Gastroesophageal sphincter (tissue), 4 donors: ENCODE measurements around the gene SLC44A4. TPM values are rescaled to one million over a fixed set of nuclear protein-coding genes. Genes with fewer than 3 reads are reported as not detected.
A peak's percentile ranks its signal among the peaks of the same experiment; 100 is the strongest.
"Not testable (repeated sequence)": the region's sequence is repeated elsewhere in the genome, so short reads cannot be mapped to it uniquely, and the experiment has no call there.

ENCODE experiments used
- ATAC-seq: fragments of 150-250 bp; one replicate; pipeline ENCODE4 v1.9.1; 2016; ENCODE audit warnings: mild to moderate bottlenecking, moderate library complexity
- H3K27ac ChIP-seq, 4 donors: fragments of 200-600 bp; sonication (generic) in 3 of 4; 1 replicate in 3 of 4; 2 replicates in 1 of 4; pipeline ENCODE4 v1.5.1; 2016 to 2019
- H3K27me3 ChIP-seq: fragments of 200-600 bp; sonication (generic); one replicate; pipeline ENCODE4 v1.5.1; 2019
- H3K36me3 ChIP-seq, 2 donors: fragments of 200-600 bp; sonication (generic); one replicate each; pipeline ENCODE4 v1.5.1; 2019; ENCODE audit warnings: control low read depth in 1 of 2
- H3K4me1 ChIP-seq, 3 donors: fragments of 200-600 bp; sonication (generic); 1 replicate in 2 of 3; 2 replicates in 1 of 3; pipeline ENCODE4 v1.5.1; 2016 to 2019; ENCODE audit warnings: control low read depth in 2 of 3
- H3K4me3 ChIP-seq, 2 donors: fragments of 200-600 bp; sonication (generic); one replicate each; pipeline ENCODE4 v1.5.1; 2019; ENCODE audit warnings: mild to moderate bottlenecking in 1 of 2, moderate library complexity in 1 of 2
- H3K9me3 ChIP-seq, 3 donors: fragments of 200-600 bp; sonication (generic); one replicate each; pipeline ENCODE4 v1.5.1; 2017 to 2019; ENCODE audit warnings: control low read depth in 2 of 3
- EP300 ChIP-seq: sonication (generic); formaldehyde crosslinking; IDR thresholded peaks from one replicate; pipeline ENCODE4 v1.6.1; 2017; ENCODE audit warnings: antibody characterized with exemption, mild to moderate bottlenecking
- POLR2A ChIP-seq, 2 donors: fragments of 450-650 bp; IDR thresholded peaks; one replicate each; pipeline ENCODE4 v1.6.1; 2017; ENCODE audit warnings: antibody characterized with exemption in 2 of 2, mild to moderate bottlenecking in 2 of 2, moderate library complexity in 1 of 2
- POLR2AphosphoS5 ChIP-seq: sonication (generic); formaldehyde crosslinking; IDR thresholded peaks from one replicate; pipeline ENCODE4 v1.6.1; 2017; ENCODE audit warnings: antibody characterized with exemption
- WGBS, 2 donors: methylation state at CpG; one replicate each; pipeline ENCODE4 v1.1.5; 2018; ENCODE audit warnings: low coverage in 1 of 2; 5-methylcytosine and 5-hydroxymethylcytosine counted together
- total RNA-seq, 4 donors: library from RNA; depleted of rRNA; stranded (reverse); fragments of >200 nt; gene quantifications; one replicate each; pipeline ENCODE4 v1.1.0, GENCODE V29; 2016
- TF ChIP-seq, protein P1 (sequence below), 4 experiments: fragments of 200-600 bp in 2 of 4; fragments of 450-650 bp in 2 of 4; sonication (generic) in 1 of 4; IDR thresholded peaks; one replicate each; pipeline ENCODE4 v1.5.1; 2017 to 2019; ENCODE audit warnings: antibody characterized with exemption in 4 of 4, mild to moderate bottlenecking in 2 of 4, moderate library complexity in 2 of 4

The SLC44A4 gene
- total RNA-seq, 4 donors from 2014 or later: 1.1 to 4.5 TPM; not detected in 2

GRCh38 chr6:31865205-31866118, 13.3 kb downstream of the SLC44A4 start:
- Histone ChIP-seq H3K4me3 (no peak overlapping the region), H3K27me3 (peaks cover 2% of the 10 kb centered on the region), H3K9me3 (no peaks in the 10 kb centered on the region), H3K4me1 (peaks cover 0 to 33% (median 6%) of the 10 kb centered on the region in 3 donors), H3K27ac (no peak overlapping the region), H3K36me3 (peaks cover 0 to 9% of the 10 kb centered on the region in 2 donors)
- WGBS, 2 donors: 45 to 62% methylated on average over 4 to 7 of the region's 21 CpGs
- TF ChIP-seq, protein P1, sequence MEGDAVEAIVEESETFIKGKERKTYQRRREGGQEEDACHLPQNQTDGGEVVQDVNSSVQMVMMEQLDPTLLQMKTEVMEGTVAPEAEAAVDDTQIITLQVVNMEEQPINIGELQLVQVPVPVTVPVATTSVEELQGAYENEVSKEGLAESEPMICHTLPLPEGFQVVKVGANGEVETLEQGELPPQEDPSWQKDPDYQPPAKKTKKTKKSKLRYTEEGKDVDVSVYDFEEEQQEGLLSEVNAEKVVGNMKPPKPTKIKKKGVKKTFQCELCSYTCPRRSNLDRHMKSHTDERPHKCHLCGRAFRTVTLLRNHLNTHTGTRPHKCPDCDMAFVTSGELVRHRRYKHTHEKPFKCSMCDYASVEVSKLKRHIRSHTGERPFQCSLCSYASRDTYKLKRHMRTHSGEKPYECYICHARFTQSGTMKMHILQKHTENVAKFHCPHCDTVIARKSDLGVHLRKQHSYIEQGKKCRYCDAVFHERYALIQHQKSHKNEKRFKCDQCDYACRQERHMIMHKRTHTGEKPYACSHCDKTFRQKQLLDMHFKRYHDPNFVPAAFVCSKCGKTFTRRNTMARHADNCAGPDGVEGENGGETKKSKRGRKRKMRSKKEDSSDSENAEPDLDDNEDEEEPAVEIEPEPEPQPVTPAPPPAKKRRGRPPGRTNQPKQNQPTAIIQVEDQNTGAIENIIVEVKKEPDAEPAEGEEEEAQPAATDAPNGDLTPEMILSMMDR (IDR thresholded peaks at IDR 0.05): no peak
- TF ChIP-seq POLR2AphosphoS5: no peak
- no peak for TF ChIP-seq POLR2A (IDR thresholded peaks at IDR 0.05)
- no peak for TF ChIP-seq EP300
- ATAC-seq: no peak

- Histone ChIP-seq H3K27me3 (no peaks in the 10 kb centered on the region), H3K4me1 (peaks cover 0 to 33% (median 6%) of the 10 kb centered on the region in 3 donors), H3K27ac (no peak overlapping the region), H3K4me3 (no peak overlapping the region), H3K9me3 (no peaks in the 10 kb centered on the region), H3K36me3 (peaks cover 0 to 16% of the 10 kb centered on the region in 2 donors)
- no peak for TF ChIP-seq EP300
- ATAC-seq: no peak
- WGBS, 2 donors: 48 to 80% methylated on average over 2 of the region's 8 CpGs
Observed at GRCh38 chr6:31864818-31865204, 14.0 kb downstream of the SLC44A4 start.

DNA sequence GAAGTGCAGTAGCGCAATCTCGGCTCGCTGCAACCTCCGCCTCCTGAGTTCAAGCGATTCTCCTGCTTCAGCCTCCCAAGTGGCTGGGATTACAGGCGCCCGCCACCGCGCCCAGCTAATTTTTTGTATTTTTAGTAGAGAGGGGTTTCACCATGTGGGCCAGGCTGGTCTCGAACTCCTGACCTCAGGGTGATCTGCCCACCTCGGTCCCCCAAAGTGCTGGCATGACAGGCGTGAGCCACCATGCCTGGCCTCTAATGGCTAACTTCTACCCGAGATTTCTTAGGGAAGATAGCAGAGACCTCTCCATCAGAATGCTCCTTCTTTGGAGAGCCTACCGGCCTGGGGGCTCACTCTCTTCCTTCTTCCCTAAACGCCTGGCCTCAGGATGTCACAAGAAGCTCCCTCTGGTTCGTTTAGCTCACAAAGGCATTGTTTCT, 14.7 kb downstream of the SLC44A4 start:
- H3K27me3 ChIP-seq, H3K9me3 ChIP-seq, ATAC-seq: not testable (repeated sequence)
- H3K4me1 ChIP-seq: peaks cover 0 to 33% (median 6%) of the 10 kb centered on the region in 3 donors
- H3K27ac ChIP-seq: peak overlapping the region in 3 of 4 donors; percentile 91 to 92 (median 91)
- peaks cover 0 to 22% of the 10 kb centered on the region in 2 donors for H3K36me3 ChIP-seq
- peak overlapping the region; percentile 28 to 83 for H3K4me3 ChIP-seq
- 0 to 10% methylated on average over 8 to 9 of the region's 16 CpGs for WGBS, 2 donors

DNA sequence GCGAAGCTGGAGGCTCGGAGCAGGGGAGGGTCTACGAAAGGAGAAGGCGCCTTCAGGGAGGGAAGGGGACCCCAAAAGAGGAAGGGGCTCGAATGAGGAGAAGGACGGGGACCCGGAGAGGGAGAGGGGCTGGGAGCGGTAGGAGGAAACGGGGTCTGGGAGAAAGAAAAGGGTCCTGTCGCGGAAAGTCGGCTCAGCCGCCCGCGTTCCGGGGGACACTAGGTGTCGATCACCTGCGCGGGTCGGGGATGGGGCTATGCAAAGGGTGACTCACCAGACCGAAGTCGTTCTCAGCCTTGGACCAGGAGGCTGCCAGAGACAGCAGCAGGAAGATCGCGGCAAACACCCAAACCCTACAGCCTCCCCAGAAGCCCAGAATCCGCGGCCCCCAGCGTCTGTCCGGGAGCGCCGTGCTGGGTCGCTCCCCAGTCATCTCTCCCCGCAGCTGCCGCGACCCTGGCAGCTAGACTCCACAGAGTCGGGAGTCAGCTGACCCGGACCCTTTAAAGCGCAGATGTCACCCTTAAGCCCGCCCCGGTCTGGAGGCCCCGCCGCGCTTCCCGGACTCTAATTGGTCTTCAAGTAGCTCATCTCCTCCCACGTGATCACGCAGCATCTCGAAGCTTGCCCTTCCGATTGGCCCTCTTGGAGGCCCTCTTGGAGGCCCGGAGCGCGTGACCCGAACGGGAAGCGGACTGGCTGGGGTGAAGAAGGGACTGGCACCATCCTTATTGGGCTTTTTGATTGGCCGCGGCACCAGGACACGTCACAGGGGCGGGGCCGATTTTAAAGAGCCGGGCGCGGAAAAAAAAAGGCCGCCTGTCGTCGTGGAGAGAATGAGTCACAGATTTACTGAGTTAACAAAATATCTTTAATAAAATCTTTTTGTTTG, 16.2 kb downstream of the SLC44A4 start, which contains the start of gene NEU1:
Gene NEU1 (minus strand): TSS at position 478 of the 892 bp plus-strand sequence. CDS start 45 bp downstream, at position 433.
- Histone ChIP-seq H3K27me3 (no peaks in the 10 kb centered on the region), H3K36me3 (peaks cover 0 to 38% of the 10 kb centered on the region in 2 donors), H3K4me1 (peaks cover 0 to 33% (median 6%) of the 10 kb centered on the region in 3 donors), H3K27ac (peak within 1 kb of the TSS; percentile 72 to 96 (median 93)), H3K9me3 (no peaks in the 10 kb centered on the region), H3K4me3 (peak within 1 kb of the TSS; percentile 83)
- peak; percentile 98 for ATAC-seq
- TF ChIP-seq POLR2A (IDR thresholded peaks at IDR 0.05) (peak; percentile 93 to 95), EP300 (no peak), POLR2AphosphoS5 (peak; percentile 93)
- TF ChIP-seq, protein P1 (IDR thresholded peaks at IDR 0.05): peak in 1 of 4 experiments; percentile 7
- whole genome bisulfite sequencing, 2 donors: 0 to 1% methylated on average over 9 to 55 of the region's 64 CpGs

DNA sequence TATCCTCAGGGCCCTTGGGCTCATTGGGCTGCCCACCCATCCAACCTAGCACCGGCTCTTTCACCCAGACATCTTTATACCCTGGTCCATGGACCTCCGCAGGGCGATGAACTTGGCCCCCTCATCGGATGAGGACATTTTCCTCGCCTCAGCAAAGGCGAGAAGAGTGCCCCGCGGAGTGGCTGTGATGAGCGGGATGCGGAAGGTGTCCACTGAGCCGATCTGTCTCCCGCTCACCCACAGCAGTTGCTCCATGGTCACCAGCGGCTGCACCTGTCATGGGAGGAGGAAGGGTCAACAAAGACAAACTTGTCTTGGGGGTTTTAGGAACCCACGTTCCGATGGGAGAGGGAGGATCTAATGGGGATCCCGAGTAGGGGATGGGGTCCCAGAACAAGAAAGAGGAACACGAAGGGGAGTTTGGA, 16.9 kb downstream of the SLC44A4 start:
- H3K4me1 ChIP-seq: peaks cover 0 to 33% (median 6%) of the 10 kb centered on the region in 3 donors
- H3K27ac ChIP-seq: peak overlapping the region in 3 of 4 donors; percentile 91 to 96 (median 95)
- no peak for ATAC-seq
- peaks cover 0 to 44% of the 10 kb centered on the region in 2 donors for H3K36me3 ChIP-seq
- TF ChIP-seq POLR2AphosphoS5: no peak
- TF ChIP-seq POLR2A (IDR thresholded peaks at IDR 0.05): no peak
- TF ChIP-seq EP300: no peak
- TF ChIP-seq, protein P1 (IDR thresholded peaks at IDR 0.05): no peak
- H3K27me3 ChIP-seq: no peaks in the 10 kb centered on the region
- no peaks in the 10 kb centered on the region for H3K9me3 ChIP-seq
- peak overlapping the region; percentile 83 for H3K4me3 ChIP-seq
- 11 to 24% methylated on average over 4 to 9 of the region's 17 CpGs for WGBS, 2 donors
